Astrocyte of the cerebellum (primary cell): ENCODE measurements around the gene LHFPL2.
"Not testable (repeated sequence)": the region's sequence is repeated elsewhere in the genome, so short reads cannot be mapped to it uniquely, and the experiment has no call there.

Experiments
- DNase-seq: peaks from one replicate; pipeline ENCODE4 v3.0.0-alpha.2; 2011; ENCODE audit warnings: low read depth
- H3K4me3 ChIP-seq: 2 replicates; pipeline ENCODE4 v1.5.1; 2011; ENCODE audit warnings: mild to moderate bottlenecking, low read depth, low read length, moderate library complexity
- in situ Hi-C: cut with HindIII; loops from 2 replicates; pipeline ENCODE4 v1.10.0; 2017; ENCODE audit warnings: low sequenced_read_pairs
- TF ChIP-seq, protein P1 (sequence below): IDR thresholded peaks from 2 replicates; pipeline ENCODE4 v1.5.1; 2012; ENCODE audit warnings: low read length, low read depth, moderate library complexity, mild to moderate bottlenecking; ENCODE audit errors: missing control alignments

Gene LHFPL2

GRCh38 chr5:78672154-78672553 is 23.6 kb upstream of the LHFPL2 start:
- DNase-seq: no peak
- H3K4me3 ChIP-seq: no peak overlapping the region
- TF ChIP-seq, protein P1, sequence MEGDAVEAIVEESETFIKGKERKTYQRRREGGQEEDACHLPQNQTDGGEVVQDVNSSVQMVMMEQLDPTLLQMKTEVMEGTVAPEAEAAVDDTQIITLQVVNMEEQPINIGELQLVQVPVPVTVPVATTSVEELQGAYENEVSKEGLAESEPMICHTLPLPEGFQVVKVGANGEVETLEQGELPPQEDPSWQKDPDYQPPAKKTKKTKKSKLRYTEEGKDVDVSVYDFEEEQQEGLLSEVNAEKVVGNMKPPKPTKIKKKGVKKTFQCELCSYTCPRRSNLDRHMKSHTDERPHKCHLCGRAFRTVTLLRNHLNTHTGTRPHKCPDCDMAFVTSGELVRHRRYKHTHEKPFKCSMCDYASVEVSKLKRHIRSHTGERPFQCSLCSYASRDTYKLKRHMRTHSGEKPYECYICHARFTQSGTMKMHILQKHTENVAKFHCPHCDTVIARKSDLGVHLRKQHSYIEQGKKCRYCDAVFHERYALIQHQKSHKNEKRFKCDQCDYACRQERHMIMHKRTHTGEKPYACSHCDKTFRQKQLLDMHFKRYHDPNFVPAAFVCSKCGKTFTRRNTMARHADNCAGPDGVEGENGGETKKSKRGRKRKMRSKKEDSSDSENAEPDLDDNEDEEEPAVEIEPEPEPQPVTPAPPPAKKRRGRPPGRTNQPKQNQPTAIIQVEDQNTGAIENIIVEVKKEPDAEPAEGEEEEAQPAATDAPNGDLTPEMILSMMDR: no peak
- in situ Hi-C loops: no loop called here

DNA sequence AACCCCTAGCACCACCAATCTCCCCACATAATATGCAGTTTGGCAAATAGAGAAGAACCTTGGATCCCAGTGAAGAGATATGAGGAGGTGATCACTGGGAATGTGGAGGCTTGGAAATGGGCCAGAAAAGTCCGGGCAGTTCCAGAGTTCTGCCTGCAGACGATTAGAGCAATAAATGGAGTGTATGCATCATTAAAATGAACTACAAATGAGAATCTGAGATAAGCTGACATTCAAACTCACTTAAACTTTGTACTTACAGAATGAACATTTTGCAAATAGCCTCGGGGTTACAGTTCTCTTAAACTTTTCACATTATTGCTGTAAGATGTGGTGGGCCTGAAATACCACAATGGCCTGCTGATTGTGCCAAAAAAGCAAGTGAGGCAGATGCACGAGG is 23.0 kb upstream of the LHFPL2 start:
- TF ChIP-seq, protein P1: no peak
- DNase-seq: peak; percentile 63
- H3K4me3 ChIP-seq: no peak overlapping the region
- in situ Hi-C loops: no loop called here

- TF ChIP-seq, protein P1: no peak
- H3K4me3 ChIP-seq: no peak overlapping the region
- in situ Hi-C loops: no loop called here
- no peak for DNase-seq
These were observed 22.2 kb upstream of the LHFPL2 start for GRCh38 chr5:78670701-78671269.

- TF ChIP-seq, protein P1: no peak
- in situ Hi-C loops: no loop called here
- H3K4me3 ChIP-seq: no peak overlapping the region
- DNase-seq: no peak
These were observed 20.8 kb upstream of the LHFPL2 start for GRCh38 chr5:78669331-78669730.

DNA sequence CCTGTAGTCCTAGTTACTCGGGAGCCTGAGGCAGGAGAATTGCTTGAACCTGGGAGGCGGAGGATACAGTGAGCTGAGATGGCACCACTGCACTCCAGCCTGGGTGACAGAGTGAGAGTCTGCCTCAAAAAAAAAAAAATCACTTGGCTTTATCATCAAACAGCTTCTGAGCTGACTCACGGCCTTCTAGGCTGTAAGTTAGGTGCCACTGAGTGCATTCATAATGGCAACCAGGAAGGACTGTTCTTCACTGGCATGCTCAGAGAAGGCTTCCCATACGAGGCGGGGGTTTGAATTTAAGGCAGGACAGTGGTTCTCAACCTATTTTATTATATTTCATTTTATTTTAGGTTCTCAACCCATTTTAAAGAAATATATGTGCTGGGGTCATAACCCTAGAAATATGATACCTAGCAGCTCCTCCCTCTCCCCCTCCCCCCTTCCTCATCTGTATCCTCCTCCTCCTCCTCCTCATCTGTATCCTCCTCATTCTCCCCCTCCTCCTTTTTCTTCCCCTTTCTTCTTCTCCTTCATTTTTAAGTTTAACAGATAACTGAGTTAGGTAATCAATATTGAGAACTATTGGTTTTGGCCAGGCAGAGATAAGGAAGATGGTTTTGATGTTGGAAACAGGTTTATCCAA is 19.0 kb upstream of the LHFPL2 start:
- TF ChIP-seq, protein P1: no peak
- no peak for DNase-seq
- H3K4me3 ChIP-seq: no peak overlapping the region
- in situ Hi-C loops: no loop called here

DNA sequence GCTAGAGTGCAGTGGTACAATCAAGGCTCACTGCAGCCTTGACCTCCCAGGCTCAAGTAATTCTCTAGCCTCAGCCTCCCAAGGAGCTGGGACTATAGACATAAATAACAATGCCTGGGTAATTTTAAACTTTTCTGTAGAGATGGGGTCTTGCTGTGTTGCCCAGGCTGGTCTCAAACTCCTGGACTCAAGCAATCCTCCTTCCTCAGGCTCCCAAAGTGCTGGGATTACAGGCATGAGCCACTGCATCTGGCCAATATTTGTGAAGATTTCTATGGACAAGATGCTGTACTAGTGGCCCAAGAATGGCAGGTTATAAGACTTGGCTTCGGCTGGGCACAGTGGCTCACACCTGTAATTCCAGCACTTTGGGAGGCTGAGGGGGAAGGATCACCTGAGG is 18.4 kb upstream of the LHFPL2 start:
- in situ Hi-C loops, DNase-seq: not testable (repeated sequence)

GRCh38 chr5:78666041-78666444 is 17.5 kb upstream of the LHFPL2 start:
- H3K4me3 ChIP-seq: no peak overlapping the region
- DNase-seq: no peak
- in situ Hi-C loops: no loop called here
- TF ChIP-seq, protein P1: no peak

More for the DNA sequence above, 18.4 kb upstream of the LHFPL2 start:
- H3K4me3 ChIP-seq: not testable (repeated sequence)
